Uterus (tissue), 2 donors: ENCODE data around the gene AGBL4.

Source experiments
- CTCF ChIP-seq, 4 experiments: fragments of 200-600 bp in 2 of 4; fragments of 450-650 bp in 2 of 4; sonication (generic) in 2 of 4; IDR thresholded peaks; one replicate each; pipeline ENCODE4 v1.5.1; 2016 to 2019; ENCODE audit warnings: antibody characterized with exemption in 4 of 4, mild to moderate bottlenecking in 2 of 4, moderate library complexity in 1 of 4
- POLR2A ChIP-seq, 2 donors: fragments of 450-650 bp; IDR thresholded peaks; one replicate each; pipeline ENCODE4 v1.6.1; 2016; ENCODE audit warnings: antibody characterized with exemption in 2 of 2, mild to moderate bottlenecking in 1 of 2, moderate library complexity in 1 of 2

GRCh38 chr1:48789903-48790302, 1233.9 kb downstream of the AGBL4 start:
- no peak for TF ChIP-seq CTCF (IDR thresholded peaks at IDR 0.05)
- no peak for TF ChIP-seq POLR2A (IDR thresholded peaks at IDR 0.05)
